Endothelial cell of umbilical vein (primary cell): ENCODE results near the gene TMEM108. TPM values are rescaled to one million over a fixed set of nuclear protein-coding genes. Genes with fewer than 3 reads are reported as not detected.

Experiments
- BruUV-seq: library from RNA; stranded (reverse); fragments of 400-500 nt; replicated peaks from 2 replicates; lab custom pipeline; 2021; lab: Mats Ljungman, UMichigan
- CTCF ChIA-PET: fragments of 300-600, 350-600 bp; sonication (Branson Sonifier 250); formaldehyde crosslinking; loops from one replicate; lab custom pipeline; 2021; ENCODE audit warnings: antibody characterized with exemption, inconsistent platforms; lab: Charles Lee
- POLR2A ChIA-PET: fragments of 300-600, 350-600 bp; sonication (Branson Sonifier 250); formaldehyde crosslinking; loops from one replicate; lab custom pipeline; 2021; ENCODE audit warnings: antibody characterized with exemption, inconsistent platforms; lab: Charles Lee
- DNase-seq: peaks from one replicate; pipeline ENCODE4 v3.0.0-alpha.2; 2011; ENCODE audit warnings: low read depth, low spot score
- FAIRE-seq: peaks from 2 replicates; lab custom pipeline; 2011; peaks lifted over from hg19 to GRCh38; lab: Jason Lieb, UNC
- H2AFZ ChIP-seq: 2 replicates; pipeline ENCODE4 v1.6.0; 2012; ENCODE audit warnings: low read depth, low read length, control low read depth, inconsistent platforms
- H3K27ac ChIP-seq: 2 replicates; pipeline ENCODE4 v1.5.1; 2011; ENCODE audit warnings: low read depth, mild to moderate bottlenecking, control low read depth, low read length, moderate library complexity; ENCODE audit not compliant: insufficient read depth
- H3K27me3 ChIP-seq, 2 experiments: 2 replicates each; pipeline versions ENCODE4 v1.6.0 to v1.6.1; 2011; ENCODE audit warnings: low read length in 2 of 2, mixed read lengths in 1 of 2; ENCODE audit not compliant: control insufficient read depth in 2 of 2, insufficient read depth in 2 of 2
- H3K36me3 ChIP-seq, 2 experiments: 2 replicates in 1 of 2; 3 replicates in 1 of 2; pipeline ENCODE4 v1.5.1; 2011; ENCODE audit warnings: low read length in 2 of 2, mild to moderate bottlenecking in 1 of 2, moderate library complexity in 1 of 2; ENCODE audit not compliant: control insufficient read depth in 2 of 2, insufficient read depth in 2 of 2; ENCODE audit errors: extremely low read depth in 1 of 2
- H3K4me1 ChIP-seq: 3 replicates; pipeline ENCODE4 v1.5.1; 2011; ENCODE audit warnings: mild to moderate bottlenecking, low read length; ENCODE audit not compliant: control insufficient read depth, insufficient read depth; ENCODE audit errors: extremely low read depth
- H3K4me2 ChIP-seq: 2 replicates; pipeline ENCODE4 v1.6.1; 2011; ENCODE audit warnings: low read length, control low read depth, mixed read lengths; ENCODE audit not compliant: insufficient read depth
- H3K4me3 ChIP-seq, 3 experiments: fragments of 200-600 bp in 1 of 3; sonication (generic), shearing (Covaris generic) in 1 of 3; replicated peaks in 1 of 3; 2 replicates each; pipeline ENCODE4 v1.5.1; 2011 to 2016; ENCODE audit warnings: control low read depth in 3 of 3, low read length in 3 of 3, mild to moderate bottlenecking in 2 of 3, inconsistent platforms in 1 of 3, low read depth in 1 of 3, moderate library complexity in 1 of 3; ENCODE audit not compliant: insufficient read depth in 1 of 3
- H3K79me2 ChIP-seq: 2 replicates; pipeline ENCODE4 v1.6.0; 2012; ENCODE audit warnings: low read length, inconsistent platforms; ENCODE audit not compliant: control insufficient read depth, insufficient read depth
- H3K9ac ChIP-seq: replicated peaks from 2 replicates; pipeline ENCODE3; 2011; ENCODE audit warnings: low read length, control low read depth; ENCODE audit not compliant: insufficient read depth; ENCODE audit errors: extremely low read depth
- H3K9me1 ChIP-seq: replicated peaks from 3 replicates; pipeline ENCODE4 v1.6.0; 2011; ENCODE audit warnings: mild to moderate bottlenecking, low read length; ENCODE audit not compliant: control insufficient read depth, insufficient read depth; ENCODE audit errors: extremely low read depth
- H3K9me3 ChIP-seq: replicated peaks from 2 replicates; pipeline ENCODE4 v1.5.1; 2012; ENCODE audit warnings: low read length, inconsistent platforms; ENCODE audit not compliant: control insufficient read depth, insufficient read depth
- H4K20me1 ChIP-seq: replicated peaks from 2 replicates; pipeline ENCODE3; 2011; ENCODE audit warnings: mild to moderate bottlenecking, low read length; ENCODE audit not compliant: control insufficient read depth, insufficient read depth; ENCODE audit errors: extremely low read depth
- FOS ChIP-seq: IDR thresholded peaks from 2 replicates; pipeline ENCODE4 v1.6.1; 2011; ENCODE audit warnings: mild to moderate bottlenecking, low read length, moderate library complexity, borderline replicate concordance; ENCODE audit not compliant: insufficient read depth
- GATA2 ChIP-seq: IDR thresholded peaks from 2 replicates; pipeline ENCODE4 v1.7.0; 2011; ENCODE audit warnings: low read depth, mild to moderate bottlenecking, moderate library complexity, mixed read lengths, low read length; ENCODE audit not compliant: insufficient read length, insufficient read depth
- JUN ChIP-seq: IDR thresholded peaks from 2 replicates; pipeline ENCODE4 v1.6.1; 2011; ENCODE audit warnings: borderline replicate concordance, low read depth; ENCODE audit not compliant: insufficient read length, insufficient read depth
- MYC ChIP-seq: IDR thresholded peaks from one replicate; pipeline ENCODE4 v1.6.1; 2011; ENCODE audit warnings: mild to moderate bottlenecking, low read depth, low read length
- POLR2AphosphoS5 ChIP-seq: IDR thresholded peaks from 2 replicates; pipeline ENCODE4 v1.6.1; 2012; ENCODE audit warnings: low read depth, mild to moderate bottlenecking, control low read depth, low read length, moderate library complexity; ENCODE audit not compliant: insufficient read depth
- dilution Hi-C: fragments of 300-500 bp; cut with MboI; formaldehyde crosslinking; loops from one replicate; pipeline ENCODE4 v1.15.0; 2019; ENCODE audit warnings: low sequenced_read_pairs; ENCODE audit not compliant: extremely low pct_ligation_motif_present
- intact Hi-C: fragments of 100-400 bp; cut with micrococcal nuclease; formaldehyde crosslinking; loops from one replicate; pipeline ENCODE4 v1.10.0; 2022
- polyA plus RNA-seq, 4 experiments: library from polyadenylated mRNA; depleted of rRNA in 3 of 4; stranded (reverse) in 3 of 4; unstranded in 1 of 4; fragments of >200 nt; gene quantifications; 2 replicates each; pipeline versions ENCODE4 v1.2.1 to v1.2.3, GENCODE V29; 2011 to 2012; ENCODE audit warnings: missing spikeins in 1 of 4
- total RNA-seq: library from RNA; stranded (reverse); gene quantifications from 2 replicates; pipeline ENCODE4 v1.2.3, GENCODE V29; 2021
- TF ChIP-seq, protein P1 (sequence below): IDR thresholded peaks from 2 replicates; pipeline ENCODE4 v1.6.1; 2011; ENCODE audit not compliant: insufficient read depth, insufficient read length
- TF ChIP-seq, protein P2 (sequence below), 2 donors: IDR thresholded peaks; 1 replicate in 1 of 2; 2 replicates in 1 of 2; pipeline ENCODE4 v1.5.1; 2011; ENCODE audit warnings: low read length in 2 of 2, mild to moderate bottlenecking in 2 of 2, moderate library complexity in 2 of 2, control low read depth in 1 of 2, inconsistent platforms in 1 of 2, low read depth in 1 of 2; ENCODE audit not compliant: insufficient read depth in 1 of 2; ENCODE audit errors: extremely low read depth in 1 of 2

Gene TMEM108
- total and polyA plus RNA-seq, 2 donors (not counting 3 experiments of a cell fraction or from before 2014, with no cell fraction given): 0.40 to 1.1 TPM

DNA sequence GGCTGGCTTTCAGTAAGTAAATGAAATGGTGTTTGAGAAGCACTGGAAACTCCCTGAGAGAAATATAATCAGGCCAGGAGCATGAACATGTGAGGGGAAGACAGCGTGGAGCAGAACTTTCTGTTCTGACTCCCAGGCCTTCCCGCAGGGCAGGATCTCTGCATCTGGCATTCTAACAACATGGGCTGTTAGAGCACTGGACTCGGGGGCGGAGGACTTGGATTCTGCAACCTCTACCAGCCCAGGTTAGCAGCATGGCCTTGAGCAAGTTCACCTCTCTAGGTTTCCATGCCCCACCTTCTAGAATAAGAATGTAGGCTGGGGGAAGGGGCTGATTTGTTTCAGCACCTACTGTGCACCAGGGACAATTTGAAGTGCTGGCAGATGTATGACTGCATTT is 349.1 kb downstream of the TMEM108 start:
- no peak overlapping the region for H3K27ac ChIP-seq
- no peaks in the 10 kb centered on the region for H3K9me1 ChIP-seq
- H3K27me3 ChIP-seq: peaks cover 0 to 2% of the 10 kb centered on the region in 2 experiments
- H3K79me2 ChIP-seq: no peaks in the 10 kb centered on the region
- H3K9me3 ChIP-seq: no peaks in the 10 kb centered on the region
- ChIA-PET CTCF (interaction anchor here (1.1 to 19.2 kb wide), 4 partner anchors 10 to 655 kb away, joined by 3 to 528 read pairs (median 70); no protein-coding TSS in a partner anchor), POLR2A (no interaction called here)
- no peak for FAIRE-seq
- BruUV-seq: no TSS peak
- no peaks in the 10 kb centered on the region for H3K36me3 ChIP-seq
- H3K4me1 ChIP-seq: peaks cover 8% of the 10 kb centered on the region
- no peak overlapping the region for H3K4me2 ChIP-seq
- no peak for DNase-seq
- TF ChIP-seq POLR2AphosphoS5 (no peak), FOS (no peak), JUN (no peak), MYC (no peak), GATA2 (no peak)
- TF ChIP-seq, protein P1, sequence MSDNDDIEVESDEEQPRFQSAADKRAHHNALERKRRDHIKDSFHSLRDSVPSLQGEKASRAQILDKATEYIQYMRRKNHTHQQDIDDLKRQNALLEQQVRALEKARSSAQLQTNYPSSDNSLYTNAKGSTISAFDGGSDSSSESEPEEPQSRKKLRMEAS: no peak
- TF ChIP-seq, protein P2, sequence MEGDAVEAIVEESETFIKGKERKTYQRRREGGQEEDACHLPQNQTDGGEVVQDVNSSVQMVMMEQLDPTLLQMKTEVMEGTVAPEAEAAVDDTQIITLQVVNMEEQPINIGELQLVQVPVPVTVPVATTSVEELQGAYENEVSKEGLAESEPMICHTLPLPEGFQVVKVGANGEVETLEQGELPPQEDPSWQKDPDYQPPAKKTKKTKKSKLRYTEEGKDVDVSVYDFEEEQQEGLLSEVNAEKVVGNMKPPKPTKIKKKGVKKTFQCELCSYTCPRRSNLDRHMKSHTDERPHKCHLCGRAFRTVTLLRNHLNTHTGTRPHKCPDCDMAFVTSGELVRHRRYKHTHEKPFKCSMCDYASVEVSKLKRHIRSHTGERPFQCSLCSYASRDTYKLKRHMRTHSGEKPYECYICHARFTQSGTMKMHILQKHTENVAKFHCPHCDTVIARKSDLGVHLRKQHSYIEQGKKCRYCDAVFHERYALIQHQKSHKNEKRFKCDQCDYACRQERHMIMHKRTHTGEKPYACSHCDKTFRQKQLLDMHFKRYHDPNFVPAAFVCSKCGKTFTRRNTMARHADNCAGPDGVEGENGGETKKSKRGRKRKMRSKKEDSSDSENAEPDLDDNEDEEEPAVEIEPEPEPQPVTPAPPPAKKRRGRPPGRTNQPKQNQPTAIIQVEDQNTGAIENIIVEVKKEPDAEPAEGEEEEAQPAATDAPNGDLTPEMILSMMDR (IDR thresholded peaks at IDR 0.05; ENCODE audit: extremely low read depth in 1 of 2, insufficient read depth in 1 of 2, low read depth in 1 of 2, low read length in 2 of 2): no peak
- no peak overlapping the region for H3K4me3 ChIP-seq
- dilution Hi-C loops (no loop called here), intact Hi-C loops (no loop called here)
- no peak overlapping the region for H3K9ac ChIP-seq
- H4K20me1 ChIP-seq: no peaks in the 10 kb centered on the region
- H2AFZ ChIP-seq: no peak overlapping the region
